Activated CD4-positive, CD25-positive, alpha-beta regulatory T cell treated with anti-CD3 and anti-CD28 coated beads, Interleukin-2, amount 50 U/mL, for 72 hours (primary cell): Measurements from ENCODE around the gene JUND.
"Not testable (repeated sequence)": the region's sequence is repeated elsewhere in the genome, so short reads cannot be mapped to it uniquely, and the experiment has no call there.

Experiments used
- DNase-seq: peaks from one replicate; pipeline ENCODE4 v3.0.0; 2021

Gene JUND

DNA sequence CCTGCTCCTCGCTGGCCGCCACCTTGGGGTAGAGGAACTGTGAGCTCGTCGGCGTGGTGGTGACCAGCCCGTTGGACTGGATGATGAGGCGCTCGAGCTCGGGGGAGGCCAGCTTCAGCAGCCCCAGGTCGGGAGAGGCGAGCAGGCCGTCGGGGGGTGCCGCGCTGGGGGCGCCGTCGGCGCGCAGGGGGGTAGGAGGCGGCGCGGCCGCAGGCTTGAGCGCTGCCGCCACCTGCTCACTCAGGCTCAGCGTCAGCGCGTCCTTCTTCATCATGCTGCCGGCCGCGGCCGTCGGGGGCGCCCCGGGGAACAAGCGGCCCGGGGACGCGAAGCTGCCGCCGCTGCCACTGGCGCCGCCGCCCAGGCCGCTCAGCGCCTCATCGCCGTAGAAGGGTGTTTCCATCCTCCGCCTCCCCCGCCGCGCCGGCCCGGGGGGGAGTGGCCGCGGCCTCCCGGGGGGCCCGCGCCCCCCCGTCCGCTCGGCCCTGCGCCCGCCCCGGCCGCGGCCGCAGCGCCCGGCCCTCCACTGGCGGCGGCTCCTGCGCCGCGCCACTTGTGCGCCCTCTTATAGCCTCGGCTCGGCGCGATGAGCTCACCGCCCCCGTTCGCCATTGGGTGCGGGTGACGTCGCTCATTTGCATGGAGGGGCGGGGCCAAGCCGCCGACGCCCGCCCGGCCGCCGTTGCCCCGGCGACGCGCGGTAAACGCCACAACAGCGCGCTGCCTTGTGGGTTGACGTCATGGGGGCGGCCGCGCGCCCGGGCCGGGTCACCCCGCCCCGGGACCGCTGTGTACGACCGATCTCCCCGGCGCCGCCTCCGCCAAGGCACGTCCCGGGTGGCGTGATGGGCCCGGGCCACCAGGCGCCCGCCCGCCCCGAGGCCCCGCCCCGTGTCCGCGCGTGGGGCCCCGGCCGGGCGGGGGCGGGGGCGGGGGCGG lies at the start of gene JUND:
Gene JUND, minus strand, starts transcription at position 541 of the 939 bp plus-strand sequence. Its CDS starts 138 bp downstream, at position 403.
- DNase-seq = peak; percentile 97

DNA sequence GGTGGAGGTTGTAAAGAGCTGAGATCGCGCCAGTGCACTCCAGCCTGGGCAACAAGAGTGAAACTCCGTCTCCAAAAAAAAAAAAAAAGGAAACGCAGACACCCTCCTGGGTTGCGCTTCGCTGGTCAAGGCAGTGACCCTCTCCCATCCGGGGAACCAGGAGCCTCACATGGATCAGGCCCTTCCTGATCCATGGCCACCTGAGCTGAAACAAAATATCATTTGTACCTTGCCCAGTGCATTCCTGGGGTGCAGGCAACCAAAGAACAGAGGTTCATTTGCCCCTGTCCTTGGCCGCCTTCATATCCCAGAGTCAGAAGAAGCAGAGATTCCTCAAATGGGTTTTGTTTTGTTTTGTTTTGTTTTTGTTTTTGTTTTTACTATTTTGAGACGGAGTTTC lies 49.4 kb upstream of the JUND start:
- DNase-seq = no peak

DNA sequence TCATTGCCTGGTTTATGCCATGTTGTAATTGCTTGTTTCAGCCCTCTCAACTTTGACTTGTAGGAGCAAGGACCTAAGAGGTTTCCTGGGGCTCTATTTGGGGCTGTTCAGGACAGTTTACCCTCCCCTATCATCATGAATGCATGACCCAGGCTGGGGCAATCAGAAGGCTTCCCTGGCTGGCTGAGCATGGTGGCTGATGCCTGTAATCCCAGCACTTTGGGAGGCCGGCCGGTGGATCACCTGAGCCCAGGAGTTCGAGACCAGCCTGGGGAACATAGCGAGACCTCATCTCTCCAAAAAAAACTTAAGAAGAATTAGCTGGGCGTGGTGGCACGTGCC lies 47.6 kb upstream of the JUND start:
- DNase-seq = no peak

DNA sequence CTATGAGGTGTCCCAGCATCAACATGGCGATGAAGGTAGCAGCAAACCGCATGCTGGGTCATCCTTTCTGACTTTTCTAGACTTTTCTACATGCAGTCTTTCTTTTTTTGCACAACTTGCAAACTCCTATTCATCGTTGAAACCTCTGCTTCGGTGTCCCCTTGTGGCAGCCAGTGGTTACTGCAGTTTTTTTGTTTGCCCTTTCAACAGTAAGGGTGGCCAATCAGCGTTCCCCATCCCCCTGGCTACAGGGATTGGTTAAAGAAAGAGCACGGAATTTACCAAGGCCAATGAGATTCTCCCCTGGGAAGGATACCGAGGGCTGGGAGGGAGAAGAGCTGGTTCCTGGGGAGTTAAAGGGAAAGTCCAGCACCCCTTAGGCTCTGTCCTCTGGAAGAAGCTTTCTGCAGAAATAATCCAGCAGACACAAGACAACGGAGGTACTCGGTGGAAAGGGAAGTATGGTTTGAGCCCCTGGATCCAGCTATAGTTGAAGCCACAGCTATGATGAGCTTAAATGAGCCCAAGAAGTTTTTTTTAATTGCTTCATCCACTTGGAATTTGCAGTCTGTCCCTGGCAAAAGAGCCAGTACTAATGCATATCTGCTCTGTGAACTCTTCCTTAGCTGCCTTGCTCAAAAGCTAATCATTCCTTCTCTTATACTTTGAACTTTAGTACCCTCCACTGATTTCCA lies 47.1 kb upstream of the JUND start:
- DNase-seq = peak; percentile 79

DNA sequence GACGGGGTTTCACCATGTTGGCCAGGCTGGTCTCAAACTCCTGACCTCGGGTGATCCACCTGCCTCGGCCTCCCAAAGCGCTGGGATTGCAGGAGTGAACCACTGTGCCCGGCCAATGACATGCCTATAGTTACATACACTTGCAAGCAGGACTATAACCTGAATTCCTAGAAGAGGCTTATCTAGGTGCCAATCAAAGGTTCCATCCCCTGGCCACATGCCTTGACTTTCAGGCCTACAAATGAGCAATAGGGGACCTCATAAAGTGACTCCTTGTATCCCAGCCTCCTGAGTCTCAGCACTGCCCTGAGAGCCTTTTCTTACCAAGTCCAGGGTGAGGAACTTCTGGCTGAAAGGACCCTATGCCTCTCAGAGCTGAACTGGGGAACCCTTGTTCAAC lies 45.4 kb upstream of the JUND start:
- no peak for DNase-seq

DNA sequence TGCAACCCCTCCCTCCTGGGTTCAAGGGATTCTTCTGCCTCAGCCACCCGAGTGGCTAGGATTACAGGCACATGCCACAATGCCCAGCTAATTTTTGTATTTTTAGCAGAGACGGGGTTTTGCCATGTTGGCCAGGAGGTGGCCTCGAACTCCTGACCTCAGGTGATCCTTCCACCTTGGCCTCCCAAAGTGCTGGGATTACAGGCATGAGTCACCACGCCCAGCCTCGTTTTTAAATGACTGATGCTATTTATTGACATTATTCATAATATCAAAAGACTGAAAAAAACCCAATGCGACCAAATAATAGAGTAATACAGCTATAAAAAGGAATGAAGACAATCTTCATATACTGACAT lies 42.9 kb upstream of the JUND start:
- DNase-seq = not testable (repeated sequence)

DNA sequence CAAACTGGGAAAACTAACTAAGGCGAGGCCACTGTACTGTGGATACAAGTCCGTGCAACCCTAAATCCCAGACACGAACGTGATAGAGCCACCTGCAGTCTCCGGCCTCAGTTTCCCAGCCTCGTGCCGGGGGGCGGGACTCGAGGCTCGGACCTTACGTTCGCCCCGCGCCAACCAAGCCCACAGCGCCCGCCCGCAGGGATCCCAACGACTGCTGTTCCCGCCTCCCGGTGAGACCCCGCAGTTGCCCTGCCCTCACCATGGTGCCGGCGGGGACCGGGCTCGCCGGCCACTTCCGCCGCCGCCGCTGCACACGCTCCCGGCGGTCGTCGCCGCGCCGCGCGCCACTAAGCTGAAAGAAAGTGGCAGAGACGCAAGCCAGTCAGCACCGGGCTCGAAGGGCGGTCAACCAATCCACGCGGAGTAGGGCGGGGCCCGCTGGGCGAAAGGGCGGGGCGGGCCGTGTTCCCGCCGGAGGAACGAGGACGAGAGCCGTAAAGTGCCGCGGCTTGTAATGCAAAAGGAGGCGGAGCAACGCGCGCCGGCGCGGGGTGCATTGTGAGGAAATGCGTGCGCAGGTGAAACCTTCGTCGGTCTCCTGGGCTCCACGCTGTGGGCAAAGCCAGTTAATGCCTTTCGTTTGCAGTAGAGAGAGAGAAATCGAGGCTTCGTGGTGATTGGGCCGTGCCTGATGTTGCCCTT lies 41.5 kb upstream of the JUND start, which contains the start of gene LSM4:
Gene LSM4, minus strand, starts transcription at position 318 of the 702 bp plus-strand sequence. Its CDS starts 56 bp downstream, at position 262.
- DNase-seq = peak; percentile 99

DNA sequence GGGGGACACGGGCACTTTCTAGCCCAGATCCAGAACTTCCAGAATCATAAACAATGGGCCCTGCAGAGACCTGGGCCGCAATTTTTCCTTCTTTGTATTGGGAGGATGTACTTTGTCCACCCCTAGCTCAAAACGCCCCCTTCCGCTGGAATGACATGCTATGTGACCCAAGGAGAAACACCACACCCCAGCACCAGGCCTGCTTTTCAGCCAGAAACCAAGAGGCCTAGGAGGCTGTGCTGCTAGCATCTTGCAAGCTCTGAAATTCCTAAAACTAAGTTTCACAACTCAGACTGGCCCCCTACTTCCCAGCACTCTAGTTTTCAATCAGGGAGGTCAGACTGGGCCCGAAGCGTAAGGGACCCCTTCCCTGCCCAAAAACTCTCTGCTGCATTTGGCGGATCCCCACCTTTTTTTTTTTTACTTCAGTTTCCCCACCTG lies 40.9 kb upstream of the JUND start:
- peak; percentile 54 for DNase-seq

DNA sequence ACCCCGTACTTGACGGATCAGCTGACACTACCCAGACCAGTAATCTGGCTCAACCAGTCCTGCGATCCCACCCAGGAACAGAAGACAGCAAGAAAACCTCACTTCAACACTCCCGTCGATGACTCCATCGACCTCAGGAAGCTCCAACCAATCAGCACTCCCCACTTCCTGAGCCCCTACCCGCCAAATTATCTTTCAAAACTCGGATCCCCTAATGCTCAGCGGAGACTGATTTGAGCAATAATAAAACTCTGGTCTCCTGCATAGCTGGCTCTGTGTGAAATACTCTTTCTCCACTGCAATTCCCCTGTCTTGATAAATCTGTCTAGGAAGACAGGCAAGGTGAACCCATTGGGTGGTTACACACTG lies 40.3 kb upstream of the JUND start:
- DNase-seq = no peak

DNA sequence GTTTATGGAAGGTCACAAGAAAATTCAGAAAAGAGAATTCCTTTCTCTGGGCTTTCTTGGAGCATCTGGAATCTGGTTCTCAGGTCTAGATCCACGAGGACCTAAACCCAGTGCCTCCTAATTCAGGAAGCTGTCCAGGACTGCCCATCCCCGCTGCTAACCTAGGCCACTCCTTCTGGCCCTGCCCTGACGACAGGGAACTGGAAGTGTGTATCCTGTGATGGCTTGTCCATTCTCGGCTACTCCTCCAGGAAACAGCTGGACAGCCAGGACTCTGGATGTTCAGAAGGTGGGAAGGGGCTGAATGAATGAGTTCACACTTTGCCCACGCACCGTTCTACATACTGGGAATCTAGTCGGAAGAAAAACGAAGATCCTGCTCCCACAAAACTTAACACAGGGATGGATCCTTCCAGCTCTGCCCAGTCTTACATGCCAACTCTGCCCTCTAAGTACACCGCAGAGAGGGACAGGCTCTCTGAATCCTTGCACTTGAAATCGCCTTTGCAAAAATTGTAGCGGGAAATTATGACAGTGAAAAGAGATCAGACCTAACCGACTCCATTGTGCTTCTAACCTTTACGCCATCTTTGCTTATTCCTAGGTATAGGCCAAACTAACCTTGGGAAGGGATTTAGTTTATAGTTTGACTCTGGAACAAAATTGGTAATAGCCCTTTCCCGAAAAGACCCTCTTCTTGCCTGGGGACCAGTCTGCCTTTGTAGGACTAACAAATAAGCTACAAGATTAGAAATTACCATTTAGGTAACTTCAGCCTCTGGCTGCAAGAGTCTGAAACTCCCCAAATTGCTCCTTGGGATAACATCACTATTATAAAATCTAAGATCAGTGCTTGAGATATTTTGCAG lies 39.7 kb upstream of the JUND start:
- no peak for DNase-seq

DNA sequence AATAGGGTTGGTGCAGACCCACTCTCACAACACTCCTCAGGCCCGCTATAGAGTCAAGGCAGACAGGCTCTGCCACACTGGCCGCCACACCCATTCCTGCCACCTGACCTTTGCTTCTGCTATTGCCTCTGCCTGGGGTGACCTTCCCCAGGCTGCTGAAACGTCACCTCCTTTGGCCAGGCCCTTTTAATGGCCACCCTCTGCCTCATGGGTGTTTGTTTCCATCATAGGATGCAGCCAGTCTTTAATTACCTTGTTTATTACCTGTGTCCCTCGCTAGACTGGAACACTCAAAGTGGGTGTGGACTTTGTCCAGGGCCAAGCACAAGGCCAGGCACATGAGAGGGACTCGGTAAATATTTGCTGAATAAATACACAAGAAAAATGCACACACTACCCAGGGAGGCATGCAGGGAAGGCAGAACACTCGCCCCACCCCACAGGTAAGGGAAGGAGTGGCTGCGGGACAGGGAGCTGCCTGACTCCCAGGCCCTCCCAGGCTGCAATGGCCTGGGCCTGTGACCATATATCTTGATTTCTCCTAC lies 38.2 kb upstream of the JUND start:
- DNase-seq = no peak

DNA sequence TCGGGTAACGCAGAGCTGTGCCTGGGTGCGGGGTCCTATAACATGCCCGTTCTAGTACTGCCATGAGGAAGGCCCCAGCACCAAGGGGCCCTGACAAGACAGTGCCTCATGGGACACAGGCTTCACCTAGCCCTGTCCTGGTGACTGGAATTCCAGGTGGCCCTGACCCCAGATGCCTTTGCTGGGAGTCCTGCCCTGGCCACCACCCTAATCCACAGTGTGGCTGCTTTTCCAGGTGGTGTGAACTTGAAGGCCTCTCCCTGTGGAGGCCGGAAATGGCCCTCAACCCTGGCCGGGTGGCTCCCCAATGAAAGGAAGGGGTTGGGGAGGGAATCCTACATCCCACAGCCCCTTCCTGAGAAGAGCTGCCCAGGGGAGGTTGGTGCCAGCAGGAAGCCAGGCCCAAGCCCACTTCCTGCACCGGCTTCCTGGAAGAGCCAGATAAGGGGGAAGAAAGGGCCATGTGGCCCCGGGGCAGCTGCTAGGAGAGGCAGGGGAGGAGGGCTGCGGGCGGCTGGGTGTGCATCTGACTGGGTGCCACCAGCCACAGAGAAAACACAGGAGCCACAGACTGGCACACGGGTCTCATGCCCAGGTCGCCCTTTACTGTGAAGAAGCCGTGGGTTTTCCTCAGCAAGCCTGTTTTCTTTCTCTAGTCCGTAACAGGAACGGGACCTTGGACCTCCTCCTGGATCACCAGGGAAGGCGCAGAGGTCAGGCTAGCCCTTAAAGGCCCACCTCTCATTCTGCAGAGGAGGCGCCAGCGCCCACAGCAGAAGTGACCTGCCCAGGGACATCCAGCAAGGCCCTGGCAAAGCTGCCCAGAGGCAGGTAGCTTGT lies 36.8 kb upstream of the JUND start:
- DNase-seq = peak; percentile 47

DNA sequence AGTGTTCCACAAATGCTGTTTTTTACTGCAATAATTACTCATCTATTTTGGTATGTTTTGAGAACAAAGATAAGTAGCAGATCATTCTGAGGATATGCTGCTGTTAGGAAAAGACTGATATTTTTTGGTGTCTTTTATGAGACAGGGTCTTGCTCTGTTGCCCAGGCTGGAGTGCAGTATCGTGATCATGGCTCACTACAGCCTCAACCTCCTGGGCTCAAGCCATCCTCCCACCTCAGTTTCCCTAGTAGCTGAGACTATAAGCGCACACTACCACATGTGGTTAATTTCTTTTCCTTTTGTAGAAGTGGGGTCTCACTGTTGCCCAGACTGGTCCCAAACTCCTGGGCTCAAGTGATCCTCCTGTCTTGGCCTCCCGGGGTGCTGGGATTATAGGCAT lies 32.0 kb upstream of the JUND start:
- no peak for DNase-seq

DNA sequence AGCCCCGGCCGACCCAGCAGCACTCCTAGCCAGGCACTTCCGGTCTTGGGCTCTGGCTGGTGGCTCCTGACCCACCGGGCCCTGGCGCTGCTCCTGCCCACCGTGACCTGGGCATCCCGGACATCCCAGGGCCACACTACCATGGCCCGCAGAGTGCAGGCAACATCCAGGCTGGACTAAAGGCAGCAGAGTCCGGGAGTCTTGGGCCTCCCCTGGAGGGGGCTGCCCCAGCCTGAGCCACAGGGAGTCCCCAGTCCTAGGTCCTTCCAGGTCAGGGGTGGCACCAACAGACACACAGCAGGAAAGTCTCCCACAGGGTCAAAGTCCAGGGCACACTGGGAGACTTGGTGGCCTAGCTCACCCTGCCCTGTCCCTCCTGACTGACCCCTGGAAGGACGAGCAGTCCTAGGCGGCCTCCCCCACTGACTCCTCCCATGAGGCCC lies 30.7 kb upstream of the JUND start:
- no peak for DNase-seq

DNA sequence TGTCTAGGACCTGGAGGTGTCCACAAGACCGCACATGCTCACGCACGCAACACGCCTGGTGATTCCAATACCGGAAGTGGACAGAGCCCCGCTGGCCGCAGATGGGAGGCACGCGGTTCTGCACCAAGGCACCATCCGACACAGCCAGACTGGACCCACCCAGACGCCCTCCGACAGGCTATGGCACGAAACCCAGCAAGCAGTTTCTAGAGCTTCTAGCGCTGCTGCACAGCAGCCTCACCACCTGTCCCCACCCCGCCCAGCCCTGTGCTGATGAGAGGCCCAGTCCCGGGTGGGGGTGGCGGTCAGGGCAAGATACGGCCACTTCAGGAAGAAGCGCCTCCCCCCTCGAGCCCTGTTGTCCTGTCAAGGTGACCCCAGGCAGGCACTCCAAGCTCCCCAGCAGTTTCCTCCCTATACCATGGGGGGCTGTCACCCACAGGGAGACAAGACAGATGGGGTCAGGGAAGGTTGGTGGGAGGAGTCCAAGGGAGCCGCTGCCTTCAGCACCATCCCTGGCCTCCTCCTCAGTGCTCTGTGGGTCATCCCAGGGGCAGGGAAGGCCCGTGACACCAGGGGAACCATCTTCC lies 30.2 kb upstream of the JUND start:
- DNase-seq = no peak

DNA sequence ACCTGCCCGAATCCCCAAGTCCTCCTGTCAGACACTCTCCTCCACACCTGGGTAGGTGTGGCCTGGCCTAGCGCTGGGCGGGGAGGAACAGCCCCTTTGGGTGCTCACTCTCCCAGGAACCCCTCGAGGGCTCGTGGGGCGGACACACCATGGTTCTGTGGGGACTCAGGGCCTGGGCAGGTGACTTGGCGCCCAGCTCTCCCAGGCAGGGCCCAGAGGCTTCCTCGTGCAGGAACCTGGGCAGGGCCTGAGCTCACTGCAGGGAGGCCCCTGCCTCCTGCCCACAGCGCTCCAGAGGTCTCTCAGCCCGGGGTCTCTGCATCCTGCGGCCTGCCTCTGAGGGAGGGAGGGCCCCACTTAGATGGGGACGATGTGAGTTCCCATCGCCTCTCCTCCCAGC lies 29.5 kb upstream of the JUND start:
- DNase-seq = no peak

DNA sequence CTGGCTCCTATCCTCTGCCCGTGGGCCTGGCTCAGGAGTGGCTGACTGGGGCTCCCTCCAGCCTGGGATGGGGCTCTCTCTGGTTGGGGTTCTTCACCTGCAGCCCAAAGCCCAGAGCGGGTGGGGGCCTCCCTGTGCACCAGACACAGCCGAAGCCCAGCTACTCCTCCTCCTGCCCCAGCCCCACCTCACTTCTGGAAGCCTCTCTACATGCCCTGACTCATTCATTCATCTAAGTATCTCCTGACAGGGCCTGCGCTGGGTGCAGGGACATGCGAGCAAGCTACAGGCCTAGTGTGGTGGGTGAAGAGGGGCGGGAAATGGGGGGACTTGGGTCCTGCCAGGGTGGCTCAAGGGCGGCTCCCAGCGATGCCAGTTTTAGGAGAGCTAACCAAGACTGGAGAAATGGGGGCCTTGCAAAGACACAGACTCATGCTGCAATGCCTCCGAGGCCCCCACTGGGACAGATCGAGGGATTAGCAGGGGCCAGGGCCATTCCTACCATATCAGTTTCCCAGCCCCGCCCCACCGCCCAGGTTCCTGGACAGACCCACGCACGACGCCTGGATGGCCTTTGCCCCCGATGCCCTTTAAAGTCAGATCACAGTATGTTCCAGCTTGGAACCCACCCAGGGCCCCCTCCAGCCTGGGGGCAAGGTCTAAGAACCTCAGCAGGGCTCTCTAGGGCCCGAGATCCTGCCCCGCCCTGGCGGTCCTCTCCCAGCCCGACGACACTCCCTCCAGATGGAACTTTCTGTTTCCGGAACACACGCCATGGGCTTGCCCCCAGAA lies 28.9 kb upstream of the JUND start:
- DNase-seq = no peak

DNA sequence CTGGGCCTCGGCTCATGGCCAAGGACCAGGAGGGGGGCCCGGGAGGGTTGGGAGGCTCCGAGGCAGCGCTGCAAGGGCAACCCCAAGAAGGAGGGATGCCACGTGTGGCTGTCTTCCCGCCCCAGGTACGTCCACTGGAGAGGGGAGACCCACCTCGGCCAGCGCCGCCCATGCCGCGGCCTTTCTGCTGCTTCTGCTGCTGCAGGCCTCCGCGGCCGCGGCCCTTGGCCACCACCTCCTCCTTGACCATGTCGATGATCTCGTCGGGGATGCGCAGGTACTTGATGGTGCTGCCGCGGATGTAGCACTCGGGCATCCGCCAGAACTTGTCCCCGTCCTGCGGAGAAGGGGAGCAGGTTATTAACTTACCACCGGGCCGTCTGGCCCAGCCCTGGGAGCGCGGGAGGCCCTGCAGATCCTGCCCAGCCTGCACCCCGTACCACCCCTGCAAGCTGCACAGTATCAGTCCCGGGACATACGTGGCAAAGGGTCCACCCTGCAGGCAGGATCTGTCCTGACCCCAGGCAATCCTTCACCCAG lies 28.2 kb upstream of the JUND start:
- DNase-seq = no peak

DNA sequence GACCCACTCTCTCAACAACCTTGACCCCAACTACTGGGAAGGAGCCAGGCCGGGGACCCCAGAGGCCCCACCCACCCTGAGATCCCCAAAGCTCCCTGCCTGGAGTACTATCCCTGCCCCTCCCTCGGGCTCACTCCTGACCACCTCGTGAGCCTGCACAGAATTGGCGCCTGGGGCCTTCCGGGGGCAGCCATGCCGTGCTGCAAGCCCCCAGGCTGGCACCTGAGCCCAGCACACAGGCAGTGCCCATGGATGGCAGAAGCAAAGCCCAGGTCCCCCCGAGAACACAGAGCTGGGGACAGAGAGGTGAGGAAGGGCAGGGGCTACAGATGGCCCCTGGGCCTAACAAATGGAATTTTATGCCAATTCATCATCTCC lies 27.5 kb upstream of the JUND start:
- no peak for DNase-seq
